Endothelial cell of coronary artery (primary cell): Measurements from ENCODE around the gene PSEN1. TPM values are rescaled to one million over a fixed set of nuclear protein-coding genes. Genes with fewer than 3 reads are reported as not detected.

Experiments used
- total RNA-seq: library from RNA; depleted of rRNA; stranded (reverse); fragments of >200 nt; gene quantifications from 2 replicates; pipeline ENCODE4 v1.2.3, GENCODE V29; 2014

PSEN1 gene
- total RNA-seq = 40.8 and 48.0 TPM in 2 replicates

GRCh38 chr14:73136387-73137225 is at the start of gene PSEN1:
Gene PSEN1, plus strand, starts transcription at chr14:73136507. Its CDS starts 11,513 bp downstream, at chr14:73148020.

GRCh38 chr14:73237219-73237785 is 101.0 kb downstream of the PSEN1 start, which contains the start of gene PAPLN:
Gene PAPLN, plus strand, starts transcription at chr14:73237506. Its CDS starts 2,273 bp downstream, at chr14:73239779.

Other genes starting within 250 kb of the PSEN1 start
- gene DPF3, start 242.4 kb upstream of the PSEN1 start, total RNA-seq = 6.0 and 18.5 TPM in 2 replicates
- gene DCAF4, start 210.0 kb upstream of the PSEN1 start, total RNA-seq = 4.3 and 7.9 TPM in 2 replicates
- 17.5 and 19.4 TPM in 2 replicates for gene ZFYVE1, start 109.4 kb upstream of the PSEN1 start, total RNA-seq
- gene RBM25, start 78.0 kb upstream of the PSEN1 start, total RNA-seq = 28.2 and 33.3 TPM in 2 replicates
- gene PAPLN, start 101.0 kb downstream of the PSEN1 start, total RNA-seq = 1.5 and 2.7 TPM in 2 replicates